Kidney (tissue), 14 donors: ENCODE measurements around the gene ZNF385C. TPM values are rescaled to one million over a fixed set of nuclear protein-coding genes. Genes with fewer than 3 reads are reported as not detected.
"Not testable (repeated sequence)": the region's sequence is repeated elsewhere in the genome, so short reads cannot be mapped to it uniquely, and the experiment has no call there.

Experiments
- DNase-seq, 5 donors: peaks; one replicate each; pipeline ENCODE4 v3.0.0-alpha.2; 2013 to 2020
- FAIRE-seq: peaks from 2 replicates; lab custom pipeline; 2012; peaks lifted over from hg19 to GRCh38; lab: Jason Lieb, UNC
- H3K27ac ChIP-seq, 2 donors: one replicate each; pipeline ENCODE4 v1.7.0; 2013; ENCODE audit warnings: low read depth in 2 of 2, low read length in 2 of 2, inconsistent platforms in 1 of 2
- H3K27me3 ChIP-seq: one replicate; pipeline ENCODE4 v1.7.1; 2013; ENCODE audit warnings: low read length, inconsistent platforms; ENCODE audit not compliant: control insufficient read depth, insufficient read depth
- H3K36me3 ChIP-seq, 3 donors: one replicate each; pipeline versions ENCODE4 v1.7.0 to v1.7.1; 2013; ENCODE audit warnings: low read length in 3 of 3, control low read depth in 1 of 3, inconsistent platforms in 1 of 3; ENCODE audit not compliant: insufficient read depth in 3 of 3, control insufficient read depth in 2 of 3
- H3K4me1 ChIP-seq, 3 donors: one replicate each; pipeline versions ENCODE4 v1.7.0 to v1.7.1; 2013; ENCODE audit warnings: low read length in 3 of 3, inconsistent platforms in 1 of 3, low read depth in 1 of 3; ENCODE audit not compliant: control insufficient read depth in 2 of 3, insufficient read depth in 2 of 3
- H3K4me3 ChIP-seq, 3 donors: one replicate each; pipeline versions ENCODE4 v1.7.0 to v1.8.1; 2013; ENCODE audit warnings: low read length in 3 of 3, control low read depth in 1 of 3, inconsistent platforms in 1 of 3
- H3K9ac ChIP-seq, 3 donors: one replicate each; pipeline versions ENCODE4 v1.7.0 to v1.7.1; 2013; ENCODE audit warnings: low read length in 3 of 3, control low read depth in 1 of 3, inconsistent platforms in 1 of 3
- H3K9me3 ChIP-seq, 3 donors: one replicate each; pipeline versions ENCODE4 v1.7.0 to v1.7.1; 2013; ENCODE audit warnings: low read length in 3 of 3, control low read depth in 1 of 3, inconsistent platforms in 1 of 3; ENCODE audit not compliant: control insufficient read depth in 2 of 3, insufficient read depth in 1 of 3
- intact Hi-C: fragments of 100-400 bp; cut with DNase I; formaldehyde crosslinking; loops from one replicate; pipeline ENCODE4 v1.11.1; 2022
- polyA plus RNA-seq: library from polyadenylated mRNA; stranded (reverse); fragments of 350-450 nt; fragmentation: Illumina TruSeq; extraction: RNeasy Lipid Tissue Mini Kit (QIAGEN cat#74804); gene quantifications from one replicate; pipeline ENCODE4 v1.2.3, GENCODE V29; 2014; ENCODE audit warnings: low read depth, low replicate concordance; ENCODE audit not compliant: insufficient read depth
- total RNA-seq: library from RNA; stranded (reverse); fragmentation: NEBNext Ultra II Directional; extraction: Animal tissue kit (Norgen Biotek cat#: 25700); gene quantifications from one replicate; pipeline ENCODE4 v1.2.1, GENCODE V29; 2021
- TF ChIP-seq, protein P1 (sequence below): IDR thresholded peaks from 3 replicates; pipeline ENCODE4 v1.5.1; 2012; ENCODE audit warnings: mild to moderate bottlenecking, moderate library complexity, borderline replicate concordance; ENCODE audit not compliant: insufficient read depth; ENCODE audit errors: extremely low read depth
- donor health status: control.
- donor health status: control.
- donor health status: control.
- donor health status: control.
- donor health status: control.
- donor health status: DM: yes; HTN: yes; CAD: no.
- donor health status: Normal renal cell carcinoma (clear cell type).

The ZNF385C gene
- total and polyA plus RNA-seq, 2 donors from 2014 or later: 1.1 to 1.2 TPM

GRCh38 chr17:42023524-42024349, 74.5 kb downstream of the ZNF385C start:
- peak in 1 of 5 donors; percentile 77 for DNase-seq
- Histone ChIP-seq H3K4me3 (no peak overlapping the region), H3K36me3 (peaks cover 0 to 14% (median 8%) of the 10 kb centered on the region in 3 donors), H3K9ac (no peak overlapping the region), H3K27ac (peak overlapping the region in 1 of 2 donors; percentile 23), H3K9me3 (no peaks in the 10 kb centered on the region), H3K4me1 (peaks cover 0 to 15% (median 11%) of the 10 kb centered on the region in 3 donors), H3K27me3 (no peaks in the 10 kb centered on the region)
- TF ChIP-seq, protein P1, sequence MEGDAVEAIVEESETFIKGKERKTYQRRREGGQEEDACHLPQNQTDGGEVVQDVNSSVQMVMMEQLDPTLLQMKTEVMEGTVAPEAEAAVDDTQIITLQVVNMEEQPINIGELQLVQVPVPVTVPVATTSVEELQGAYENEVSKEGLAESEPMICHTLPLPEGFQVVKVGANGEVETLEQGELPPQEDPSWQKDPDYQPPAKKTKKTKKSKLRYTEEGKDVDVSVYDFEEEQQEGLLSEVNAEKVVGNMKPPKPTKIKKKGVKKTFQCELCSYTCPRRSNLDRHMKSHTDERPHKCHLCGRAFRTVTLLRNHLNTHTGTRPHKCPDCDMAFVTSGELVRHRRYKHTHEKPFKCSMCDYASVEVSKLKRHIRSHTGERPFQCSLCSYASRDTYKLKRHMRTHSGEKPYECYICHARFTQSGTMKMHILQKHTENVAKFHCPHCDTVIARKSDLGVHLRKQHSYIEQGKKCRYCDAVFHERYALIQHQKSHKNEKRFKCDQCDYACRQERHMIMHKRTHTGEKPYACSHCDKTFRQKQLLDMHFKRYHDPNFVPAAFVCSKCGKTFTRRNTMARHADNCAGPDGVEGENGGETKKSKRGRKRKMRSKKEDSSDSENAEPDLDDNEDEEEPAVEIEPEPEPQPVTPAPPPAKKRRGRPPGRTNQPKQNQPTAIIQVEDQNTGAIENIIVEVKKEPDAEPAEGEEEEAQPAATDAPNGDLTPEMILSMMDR: no peak
- no peak for FAIRE-seq
- intact Hi-C loops: no loop called here

DNA sequence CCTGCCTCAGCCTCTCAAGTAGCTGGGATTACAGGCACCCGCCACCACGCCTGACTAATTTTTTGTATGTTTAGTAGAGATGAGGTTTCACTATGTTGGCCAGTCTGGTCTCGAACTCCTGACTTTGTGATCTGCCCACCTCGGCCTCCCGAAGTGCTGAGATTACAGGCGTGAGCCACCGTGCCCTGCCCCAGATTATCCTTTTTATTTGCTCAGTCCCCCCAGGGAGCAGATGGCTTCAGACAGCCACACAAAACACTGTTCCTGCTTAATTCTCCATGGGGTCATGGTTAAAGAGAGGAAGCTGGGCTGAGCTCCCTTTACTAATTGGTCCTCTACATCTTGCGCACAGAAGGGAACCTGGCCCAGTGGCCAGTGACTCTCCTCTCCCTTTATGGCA, 77.4 kb downstream of the ZNF385C start:
- H3K9me3 ChIP-seq, H3K27ac ChIP-seq, DNase-seq, H3K27me3 ChIP-seq, intact Hi-C loops, FAIRE-seq: not testable (repeated sequence)
- Histone ChIP-seq H3K4me3 (peak overlapping the region; percentile 68 to 87 (median 73)), H3K36me3 (peaks cover 0 to 14% (median 8%) of the 10 kb centered on the region in 3 donors), H3K4me1 (peaks cover 4 to 26% (median 25%) of the 10 kb centered on the region in 3 donors), H3K9ac (peak overlapping the region in 1 of 3 donors; percentile 94)

DNA sequence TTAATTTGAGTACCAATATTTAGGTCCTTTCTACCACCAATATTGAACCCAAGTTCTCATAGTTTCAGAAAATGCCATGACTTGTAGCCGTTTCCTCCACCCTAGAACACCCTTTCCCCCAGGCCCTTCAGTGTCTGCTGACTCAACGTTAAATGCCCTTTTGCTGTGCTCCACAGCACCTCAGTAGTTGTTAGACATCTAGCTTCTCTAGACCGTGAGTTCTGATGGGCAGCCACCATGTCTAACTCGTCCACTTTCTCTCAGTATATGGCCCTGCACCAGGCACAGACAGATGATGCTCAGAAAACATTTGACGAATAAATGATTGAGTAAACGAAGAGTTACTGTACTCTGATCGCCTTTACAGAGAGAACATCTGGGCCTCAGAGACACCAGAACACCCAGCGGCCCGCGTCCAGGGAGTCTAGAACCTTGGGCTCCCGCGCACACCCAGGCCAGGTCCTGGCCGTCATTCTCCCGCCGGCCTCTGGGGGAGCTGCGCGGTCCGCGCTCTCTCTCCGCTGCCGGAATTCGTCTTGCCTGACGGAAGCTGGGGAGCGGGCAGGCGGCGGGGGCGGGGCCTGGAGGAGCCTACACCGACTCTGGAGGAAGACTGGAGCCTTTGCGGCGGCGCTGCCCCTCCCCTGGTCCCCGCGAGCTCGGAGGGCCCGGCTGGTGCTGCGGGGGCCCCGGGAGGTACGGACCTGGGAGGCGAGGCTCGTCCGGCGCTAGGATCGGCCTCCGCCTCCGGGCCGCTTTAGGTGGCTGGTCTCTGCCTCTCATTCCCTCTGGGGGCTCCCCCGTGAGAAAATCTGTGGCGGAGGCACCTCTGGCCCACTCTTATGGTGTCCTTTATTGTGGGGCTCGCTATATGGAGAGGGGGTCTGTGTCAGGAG, 78.5 kb downstream of the ZNF385C start, which contains the start of gene NKIRAS2:
NKIRAS2 (plus strand) TSS at position 582 of the 896 bp plus-strand sequence. CDS start 1,488 bp downstream, outside the sequence.
- DNase-seq (peak; percentile 93 to 98 (median 96)), FAIRE-seq (no peak)
- H3K27ac ChIP-seq: peak within 1 kb of the TSS; percentile 61 to 73
- peak within 1 kb of the TSS; percentile 57 to 95 (median 94) for H3K9ac ChIP-seq
- TF ChIP-seq, protein P1: peak; percentile 84
- H3K36me3 ChIP-seq: peaks cover 0 to 14% (median 8%) of the 10 kb centered on the region in 3 donors
- H3K4me1 ChIP-seq: peaks cover 4 to 31% (median 27%) of the 10 kb centered on the region in 3 donors
- no peaks in the 10 kb centered on the region for H3K27me3 ChIP-seq
- intact Hi-C loops: no loop called here
- H3K9me3 ChIP-seq: no peaks in the 10 kb centered on the region
- H3K4me3 ChIP-seq: peak within 1 kb of the TSS; percentile 68 to 87 (median 73)
